Transverse colon (tissue), 4 donors: ENCODE measurements around the gene PDC. TPM values are rescaled to one million over a fixed set of nuclear protein-coding genes. Genes with fewer than 3 reads are reported as not detected.
"Not testable (repeated sequence)": the region's sequence is repeated elsewhere in the genome, so short reads cannot be mapped to it uniquely, and the experiment has no call there.

ENCODE experiments used
- DNase-seq: peaks from one replicate; pipeline ENCODE4 v3.0.0-alpha.2; 2019
- H3K27ac ChIP-seq, 4 donors: fragments of 200-600 bp; sonication (generic); 2 replicates each; pipeline ENCODE4 v1.5.1; 2016 to 2018; ENCODE audit warnings: inconsistent platforms in 4 of 4
- H3K27me3 ChIP-seq: fragments of 200-600 bp; sonication (generic); 2 replicates; pipeline ENCODE4 v1.5.1; 2017; ENCODE audit warnings: inconsistent platforms
- H3K36me3 ChIP-seq, 4 donors: fragments of 200-600 bp; sonication (generic); 2 replicates each; pipeline ENCODE4 v1.5.1; 2017 to 2019; ENCODE audit warnings: inconsistent platforms in 4 of 4
- H3K4me1 ChIP-seq, 4 donors: fragments of 200-600 bp; sonication (generic); 2 replicates each; pipeline ENCODE4 v1.5.1; 2017 to 2020; ENCODE audit warnings: inconsistent platforms in 4 of 4
- H3K4me3 ChIP-seq, 4 donors: fragments of 200-600 bp; sonication (generic); 1 replicate in 1 of 4; 2 replicates in 3 of 4; pipeline versions ENCODE4 v1.5.1 to v1.6.1; 2017 to 2019; ENCODE audit warnings: inconsistent platforms in 4 of 4
- H3K9me3 ChIP-seq, 2 donors: fragments of 200-600 bp; sonication (generic); 2 replicates each; pipeline ENCODE4 v1.5.1; 2017 to 2019; ENCODE audit warnings: inconsistent platforms in 2 of 2
- EP300 ChIP-seq: sonication (generic); formaldehyde crosslinking; IDR thresholded peaks from one replicate; pipeline ENCODE4 v1.6.1; 2017; ENCODE audit warnings: antibody characterized with exemption, low read depth
- POLR2A ChIP-seq: fragments of 450-650 bp; IDR thresholded peaks from one replicate; pipeline ENCODE4 v1.6.1; 2016; ENCODE audit warnings: antibody characterized with exemption, mild to moderate bottlenecking, moderate library complexity
- POLR2AphosphoS5 ChIP-seq, 3 donors: sonication (generic); formaldehyde crosslinking; IDR thresholded peaks; one replicate each; pipeline ENCODE4 v1.6.1; 2016; ENCODE audit warnings: antibody characterized with exemption in 3 of 3
- WGBS, 2 donors: methylation state at CpG; one replicate each; pipeline ENCODE4 v1.1.5; 2018; ENCODE audit warnings: low coverage in 1 of 2; 5-methylcytosine and 5-hydroxymethylcytosine counted together
- in situ Hi-C, 4 donors: fragments of 200-750 bp; cut with MboI; loops; one replicate each; pipeline versions ENCODE4 v1.15.0 to v1.15.1; 2017; ENCODE audit warnings: low sequenced_read_pairs in 3 of 4, low pct_ligation_motif_present in 1 of 4, low pct_unique_long_range_greater_than_20kb in 1 of 4
- intact Hi-C: fragments of 100-400 bp; cut with DNase I; formaldehyde crosslinking; loops from one replicate; pipeline ENCODE4 v1.15.1; 2023; ENCODE audit warnings: low total_unique reads
- total RNA-seq, 4 donors: library from RNA; depleted of rRNA; stranded (reverse); fragments of >200 nt; gene quantifications; one replicate each; pipeline ENCODE4 v1.1.0, GENCODE V29; 2016
- TF ChIP-seq, protein P1 (sequence below), 5 experiments: fragments of 200-600 bp in 3 of 5; fragments of 450-650 bp in 2 of 5; sonication (generic) in 3 of 5; IDR thresholded peaks; 1 replicate in 2 of 5; 2 replicates in 3 of 5; pipeline ENCODE4 v1.5.1; 2016 to 2017; ENCODE audit warnings: antibody characterized with exemption in 5 of 5, inconsistent platforms in 3 of 5, mild to moderate bottlenecking in 2 of 5, moderate library complexity in 1 of 5

Gene PDC
- total RNA-seq, 4 donors from 2014 or later = not detected

DNA sequence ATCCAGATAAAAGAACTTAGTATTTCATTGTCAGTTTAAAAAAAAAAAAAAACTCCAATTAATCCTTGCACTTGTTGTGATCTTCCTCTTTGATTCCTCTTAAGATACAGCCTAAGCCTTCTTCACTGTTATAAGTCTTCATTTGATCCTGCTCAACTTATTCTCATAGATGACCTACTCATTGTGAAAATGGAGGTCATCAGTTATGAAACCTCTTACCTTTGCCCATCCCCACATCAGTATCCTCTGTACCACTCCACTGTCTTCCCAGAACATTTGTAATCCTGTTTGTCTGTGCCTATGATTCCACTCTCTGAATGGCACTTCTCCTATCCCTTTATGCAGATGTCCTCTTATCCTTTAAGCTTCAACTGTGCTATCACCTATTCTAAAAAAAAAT lies 57.3 kb downstream of the PDC start:
- DNase-seq = no peak
- Histone ChIP-seq H3K27ac (no peak overlapping the region), H3K4me3 (no peak overlapping the region), H3K27me3 (no peaks in the 10 kb centered on the region), H3K4me1 (no peaks in the 10 kb centered on the region), H3K9me3 (no peaks in the 10 kb centered on the region), H3K36me3 (peaks cover 0 to 49% (median 17%) of the 10 kb centered on the region in 4 donors)
- TF ChIP-seq POLR2AphosphoS5 (IDR thresholded peaks at IDR 0.05) (no peak), EP300 (no peak), POLR2A (no peak)
- TF ChIP-seq, protein P1, sequence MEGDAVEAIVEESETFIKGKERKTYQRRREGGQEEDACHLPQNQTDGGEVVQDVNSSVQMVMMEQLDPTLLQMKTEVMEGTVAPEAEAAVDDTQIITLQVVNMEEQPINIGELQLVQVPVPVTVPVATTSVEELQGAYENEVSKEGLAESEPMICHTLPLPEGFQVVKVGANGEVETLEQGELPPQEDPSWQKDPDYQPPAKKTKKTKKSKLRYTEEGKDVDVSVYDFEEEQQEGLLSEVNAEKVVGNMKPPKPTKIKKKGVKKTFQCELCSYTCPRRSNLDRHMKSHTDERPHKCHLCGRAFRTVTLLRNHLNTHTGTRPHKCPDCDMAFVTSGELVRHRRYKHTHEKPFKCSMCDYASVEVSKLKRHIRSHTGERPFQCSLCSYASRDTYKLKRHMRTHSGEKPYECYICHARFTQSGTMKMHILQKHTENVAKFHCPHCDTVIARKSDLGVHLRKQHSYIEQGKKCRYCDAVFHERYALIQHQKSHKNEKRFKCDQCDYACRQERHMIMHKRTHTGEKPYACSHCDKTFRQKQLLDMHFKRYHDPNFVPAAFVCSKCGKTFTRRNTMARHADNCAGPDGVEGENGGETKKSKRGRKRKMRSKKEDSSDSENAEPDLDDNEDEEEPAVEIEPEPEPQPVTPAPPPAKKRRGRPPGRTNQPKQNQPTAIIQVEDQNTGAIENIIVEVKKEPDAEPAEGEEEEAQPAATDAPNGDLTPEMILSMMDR (IDR thresholded peaks at IDR 0.05) = no peak
- intact Hi-C loops = no loop called here
- in situ Hi-C loops = loop anchor here in 1 of 4 donors (10.0 kb wide), 1 partner anchor 581 kb away; no protein-coding TSS in a partner anchor

DNA sequence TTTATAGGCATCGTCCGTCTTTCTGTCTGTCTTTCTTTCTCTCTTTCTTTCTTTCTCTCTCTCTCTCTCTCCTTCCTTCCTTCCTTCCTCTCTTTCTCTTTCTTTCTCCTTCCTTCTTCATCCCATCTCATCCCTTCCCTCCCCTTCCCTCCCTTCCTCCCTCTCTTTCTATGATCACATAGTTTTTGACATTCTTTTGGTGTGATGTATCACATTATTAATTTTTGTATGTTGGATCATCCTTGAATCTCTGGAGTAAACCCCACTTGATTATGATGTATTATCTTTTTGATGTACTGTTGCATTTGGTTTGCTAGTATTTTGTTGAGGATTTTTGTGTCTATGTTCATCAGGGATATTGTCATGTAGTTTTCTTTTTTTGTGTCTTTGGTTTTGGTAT lies 59.5 kb downstream of the PDC start:
- in situ Hi-C loops = loop anchor here in 1 of 4 donors (10.0 kb wide), 1 partner anchor 583 kb away; no protein-coding TSS in a partner anchor
- DNase-seq, H3K4me1 ChIP-seq, H3K4me3 ChIP-seq, H3K27ac ChIP-seq, intact Hi-C loops, H3K9me3 ChIP-seq, H3K27me3 ChIP-seq: not testable (repeated sequence)
- H3K36me3 ChIP-seq = peaks cover 0 to 42% (median 16%) of the 10 kb centered on the region in 4 donors
- WGBS, 2 donors = 97 to 100% methylated on average over 2 of the region's 2 CpGs

Other genes with a start within 250 kb of the PDC start
- gene PRG4, start 164.8 kb downstream of the PDC start, total RNA-seq = under 1 TPM in 3 of 4 donors, not detected in 1; 0.27 to 0.48 (median 0.37) TPM
- 10 to 100 TPM; 57.5 to 99.7 (median 81.0) TPM for gene TPR, start 85.9 kb downstream of the PDC start, total RNA-seq
- gene ODR4, start 85.3 kb downstream of the PDC start, total RNA-seq = 10 to 100 TPM in 2 of 4 donors, 1 to 10 TPM in 2; 7.0 to 22.1 (median 14.7) TPM
- gene PTGS2, start 219.3 kb upstream of the PDC start, total RNA-seq = 10 to 100 TPM in 1 of 4 donors, 1 to 10 TPM in 3; 5.9 to 28.3 (median 8.3) TPM